ENCODE results near the gene HGFAC.

Gene HGFAC

GRCh38 chr4:3476936-3477749 is 35.4 kb downstream of the HGFAC start:
- FAIRE-seq = no peak

- FAIRE-seq = no peak
These were observed 36.1 kb downstream of the HGFAC start for GRCh38 chr4:3477750-3478430.

DNA sequence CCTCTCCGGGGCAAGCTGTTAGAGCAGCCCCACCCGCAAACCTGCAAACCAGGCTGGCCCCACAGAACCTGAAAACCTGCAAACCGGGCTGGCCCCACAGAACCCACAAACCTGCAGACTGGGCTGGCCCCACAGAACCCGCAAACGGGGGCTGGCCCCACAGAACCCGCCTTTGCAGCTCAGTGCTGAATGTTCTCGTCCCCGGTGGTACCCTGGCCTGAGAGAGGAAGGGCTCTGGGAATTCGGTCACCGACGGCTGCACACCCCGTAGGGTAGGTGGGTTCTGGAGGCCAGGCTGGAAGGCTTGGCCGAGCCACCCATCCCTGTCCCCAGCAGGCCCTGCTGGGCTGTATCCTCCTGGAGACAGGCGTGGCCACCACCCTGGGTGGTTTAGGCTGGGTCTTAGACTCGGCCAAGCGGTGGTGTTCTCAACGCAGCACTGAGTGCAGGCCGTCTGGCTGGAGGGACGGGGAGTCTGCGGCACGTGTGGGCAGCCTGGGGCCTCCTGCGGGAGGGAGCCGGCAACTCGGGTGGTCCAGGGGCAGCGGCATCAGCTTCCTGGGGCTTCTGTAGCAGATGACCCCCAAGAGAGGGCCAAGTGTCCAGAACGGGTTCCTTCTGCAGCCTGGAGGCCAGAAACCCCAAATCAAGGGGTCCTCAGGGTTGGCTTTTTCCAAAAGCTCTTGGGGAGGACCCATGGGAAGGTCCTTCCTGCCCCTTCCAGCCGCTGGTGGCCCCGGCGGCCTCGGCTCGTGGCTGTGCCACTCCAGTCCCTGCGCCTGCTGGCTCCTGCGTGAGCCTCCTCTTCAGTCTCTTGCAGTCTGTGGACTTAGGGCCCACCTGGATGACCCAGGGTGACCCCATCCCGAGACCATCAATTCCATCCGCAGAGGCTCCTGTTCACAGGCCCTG is 36.9 kb downstream of the HGFAC start:
- no peak for FAIRE-seq

GRCh38 chr4:3479358-3480101 is 37.8 kb downstream of the HGFAC start:
- FAIRE-seq = no peak

DNA sequence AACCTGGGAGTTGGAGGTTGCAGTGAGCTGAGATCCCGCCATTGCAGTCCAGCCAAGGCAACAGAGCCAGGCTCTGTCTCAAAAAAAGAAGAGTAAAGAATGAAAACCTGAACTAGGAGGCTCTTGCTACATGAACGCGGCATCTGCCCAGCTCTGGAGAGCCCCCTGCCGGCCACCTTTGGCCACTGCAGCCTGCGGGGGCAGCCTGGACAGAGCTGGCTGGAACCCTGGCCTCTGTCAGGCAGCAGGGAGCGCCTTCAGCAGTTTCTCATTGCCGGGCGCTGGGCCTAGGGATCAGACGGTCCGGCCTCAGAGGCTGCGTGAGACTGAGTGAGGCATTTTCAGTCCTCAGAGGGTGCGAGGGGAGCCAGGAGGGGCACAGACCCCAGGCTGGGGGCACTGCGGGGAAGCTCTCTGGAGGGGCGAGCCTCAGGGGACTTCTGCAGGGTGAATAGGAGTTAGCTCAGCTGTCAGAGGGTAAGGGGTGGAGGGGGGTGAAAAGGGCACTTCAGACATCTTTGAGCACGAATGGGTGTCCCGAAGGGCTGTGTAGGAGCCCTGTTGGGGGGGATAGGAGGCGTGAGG is 38.9 kb downstream of the HGFAC start:
- FAIRE-seq = no peak

DNA sequence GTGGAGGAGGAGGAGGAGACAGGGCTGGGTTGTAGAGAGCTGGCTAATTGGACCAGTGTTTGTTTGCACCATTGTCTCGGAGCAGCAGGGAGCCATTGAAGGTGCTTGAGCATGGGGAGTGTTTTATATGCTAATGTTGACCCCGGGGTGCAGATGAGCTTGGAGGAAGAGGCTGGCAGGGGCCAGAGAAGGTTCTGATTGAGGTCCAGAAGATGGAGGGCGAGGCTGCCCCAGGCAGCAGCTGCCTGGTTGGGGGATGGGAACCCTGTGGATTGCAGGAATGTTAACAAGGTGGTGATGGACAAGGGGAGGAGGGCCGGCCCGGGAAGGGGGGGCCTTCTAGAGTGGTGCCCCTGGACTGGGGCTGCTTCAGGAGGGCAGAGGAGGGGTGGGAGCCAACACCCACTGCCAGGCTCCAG is 39.4 kb downstream of the HGFAC start:
- no peak for FAIRE-seq

GRCh38 chr4:3481783-3482393 is 40.1 kb downstream of the HGFAC start:
- no peak for FAIRE-seq

GRCh38 chr4:3482707-3483106 is 40.9 kb downstream of the HGFAC start:
- no peak for FAIRE-seq

DNA sequence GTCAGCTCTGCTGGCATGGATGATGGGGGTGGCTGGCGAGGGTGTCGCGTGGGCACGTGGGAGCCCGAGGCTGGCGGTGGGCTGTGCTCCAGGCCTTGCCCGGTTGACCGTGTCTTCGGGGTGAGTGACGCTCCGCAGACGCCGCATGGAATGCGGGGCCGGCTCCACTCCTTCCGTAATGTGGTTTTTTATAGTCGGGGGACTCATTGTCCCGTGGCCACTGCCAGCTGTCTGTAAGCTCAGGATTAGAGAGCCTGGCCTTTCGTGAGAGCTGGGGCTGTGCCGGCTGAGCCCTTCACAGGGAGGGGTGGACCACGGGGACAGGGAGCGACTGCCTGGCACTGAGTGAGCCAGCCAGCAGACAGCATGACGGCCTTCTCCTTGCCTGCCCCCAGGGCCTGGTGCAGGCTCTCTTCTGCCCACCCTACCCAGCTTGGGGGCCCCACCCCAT is 41.7 kb downstream of the HGFAC start:
- no peak for FAIRE-seq

GRCh38 chr4:3484057-3484973 is 42.5 kb downstream of the HGFAC start:
- FAIRE-seq = no peak

GRCh38 chr4:3485011-3485791 is 43.4 kb downstream of the HGFAC start:
- FAIRE-seq = no peak

GRCh38 chr4:3485886-3486540 is 44.2 kb downstream of the HGFAC start:
- FAIRE-seq = no peak

DNA sequence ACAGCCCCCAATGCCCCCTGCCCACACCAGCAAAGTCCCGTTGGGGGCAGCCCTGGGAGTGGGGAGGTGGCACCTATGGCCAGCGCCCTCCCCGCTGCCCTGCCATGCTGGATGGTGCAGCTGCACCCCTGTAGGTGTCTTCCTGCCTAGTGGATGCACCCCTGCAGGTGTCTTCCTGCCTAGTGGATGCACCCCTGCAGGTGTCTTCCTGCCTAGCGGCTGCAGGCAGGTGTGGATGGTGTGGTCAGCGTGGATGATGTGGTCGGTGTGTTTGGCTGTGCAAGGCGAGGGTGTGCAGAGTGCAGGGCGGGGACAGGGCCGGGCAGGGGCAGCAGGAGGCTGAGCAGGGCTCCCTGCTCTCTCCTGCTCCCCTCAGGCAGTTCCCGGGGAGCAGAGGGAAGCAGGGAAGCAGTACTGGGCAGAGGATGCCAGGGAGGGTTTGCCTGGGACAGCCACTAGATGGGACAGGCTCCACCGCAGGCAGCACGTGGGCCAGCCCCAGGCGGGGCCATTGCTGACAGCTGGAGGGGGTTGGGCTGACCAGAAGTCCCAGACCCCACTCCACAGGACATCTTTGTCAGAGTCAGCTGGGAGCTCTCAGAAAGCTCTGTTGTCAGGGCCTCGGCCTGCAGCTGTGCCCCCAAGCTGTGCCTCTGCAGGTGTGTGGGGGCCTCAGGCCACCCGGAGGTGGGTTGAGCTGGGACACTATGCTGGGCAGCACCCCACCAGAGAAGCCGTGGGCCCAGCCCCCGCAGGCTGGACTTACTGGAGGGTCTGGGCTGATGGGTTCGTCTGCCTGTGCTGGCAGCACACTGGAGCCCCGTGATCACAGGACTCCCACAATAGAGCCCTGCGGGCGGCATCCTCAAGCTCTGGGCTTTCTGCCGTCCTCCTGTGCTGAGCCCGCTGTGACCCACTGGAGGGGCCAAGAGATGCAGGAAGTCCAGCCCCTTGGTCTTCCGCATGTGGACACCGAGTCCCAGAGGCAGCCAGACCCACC is 45.1 kb downstream of the HGFAC start:
- FAIRE-seq = no peak

DNA sequence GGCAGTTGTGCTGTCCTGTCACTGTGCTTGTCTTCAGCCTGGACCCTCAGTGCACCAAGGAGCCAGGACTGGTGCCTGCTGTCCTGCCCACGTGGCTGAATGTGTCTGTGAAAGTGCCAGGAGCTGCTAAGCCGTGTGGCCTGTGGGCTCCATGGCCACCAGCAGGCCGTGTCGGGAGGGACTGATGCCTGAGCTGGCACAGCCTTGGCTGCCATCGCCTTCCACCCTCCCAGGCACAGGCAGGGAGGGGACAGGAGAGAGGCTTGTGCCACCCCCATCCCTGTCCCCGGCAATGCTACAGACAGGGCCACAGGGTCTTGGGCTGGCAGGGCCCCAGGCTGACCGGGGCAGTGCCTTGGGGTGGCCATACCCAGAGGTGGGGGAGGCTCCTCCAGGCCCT is 46.1 kb downstream of the HGFAC start:
- FAIRE-seq = no peak

- no peak for FAIRE-seq
These were observed 47.1 kb downstream of the HGFAC start for GRCh38 chr4:3488820-3489219.

DNA sequence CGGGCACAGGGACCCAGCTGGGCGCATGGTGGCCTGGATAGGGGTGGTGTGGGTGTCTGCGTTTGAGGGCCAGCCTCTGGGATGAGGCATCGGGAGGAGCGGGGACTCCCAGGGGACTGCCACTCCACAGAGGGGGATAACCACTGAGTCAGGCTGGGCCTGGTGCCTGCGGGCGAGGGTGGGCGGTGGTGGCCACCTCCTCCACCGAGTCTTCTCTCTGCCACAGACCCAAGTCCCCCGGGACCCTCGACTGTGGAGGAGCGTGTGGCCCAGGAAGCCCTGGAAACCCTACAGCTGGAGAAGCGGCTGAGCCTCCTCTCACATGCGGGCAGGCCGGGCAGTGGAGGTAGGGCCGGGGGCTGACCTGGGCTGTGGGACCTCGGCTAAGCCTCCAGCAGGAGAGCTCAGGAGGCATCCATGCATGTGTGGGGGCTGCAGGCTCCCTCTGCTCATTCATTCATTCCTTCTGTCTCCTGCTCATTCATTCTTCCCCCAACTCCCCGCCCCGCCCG is 47.7 kb downstream of the HGFAC start:
- FAIRE-seq = no peak

DNA sequence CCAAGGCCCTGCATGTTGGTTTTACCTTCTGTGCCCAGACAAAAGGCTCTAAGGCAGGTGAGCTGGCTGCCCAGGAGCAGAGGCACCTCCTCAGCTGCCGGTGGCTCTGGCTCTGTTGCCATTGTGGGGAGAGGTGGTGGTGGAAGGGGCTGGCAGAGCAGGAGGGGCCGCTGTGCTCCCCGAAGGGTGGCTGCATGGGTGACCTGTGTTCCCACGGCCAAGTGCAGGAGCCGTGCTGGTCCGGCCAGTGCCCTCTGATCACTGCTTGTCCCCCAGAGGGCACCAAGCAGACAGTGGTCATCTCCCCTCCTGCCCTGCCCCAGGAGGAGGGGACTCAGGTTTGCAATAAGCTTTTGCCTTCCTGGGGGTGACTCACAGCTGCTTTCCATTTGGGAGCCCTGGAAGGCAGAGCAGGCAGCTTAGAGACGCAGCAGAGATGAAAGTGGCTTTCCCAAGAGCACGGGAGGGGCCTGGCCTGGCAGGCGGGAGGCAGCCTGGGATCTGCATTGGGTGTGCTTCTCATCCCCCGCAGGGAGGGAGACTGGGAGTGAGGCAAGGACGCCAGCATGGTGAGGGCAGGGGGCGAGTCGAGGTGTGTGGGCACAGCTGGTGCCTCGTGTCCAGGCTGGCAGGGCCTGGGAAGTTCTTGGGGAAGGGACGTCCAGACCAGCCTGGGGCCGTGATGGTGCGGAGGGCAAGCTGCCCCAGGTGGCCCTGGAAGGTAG is 50.1 kb downstream of the HGFAC start:
- FAIRE-seq = no peak
